Activated CD4-positive, alpha-beta T cell treated with anti-CD3 and anti-CD28 coated beads for 36 hours (primary cell): Measurements from ENCODE around the gene BCS1L. TPM values are rescaled to one million over a fixed set of nuclear protein-coding genes. Genes with fewer than 3 reads are reported as not detected.

Experiments
- ATAC-seq: fragments of 200-7000 bp; cut with Tn5 transposase; one replicate; pipeline ENCODE4 v1.10.0; 2021; ENCODE audit warnings: mild to moderate bottlenecking, moderate library complexity
- CTCF ChIA-PET: fragments of 350-600 bp; sonication (Branson Sonifier 250); formaldehyde crosslinking; loops from one replicate; lab custom pipeline; 2021; ENCODE audit warnings: antibody characterized with exemption; lab: Charles Lee
- POLR2A ChIA-PET: fragments of 350-600 bp; sonication (Branson Sonifier 250); formaldehyde crosslinking; loops from one replicate; lab custom pipeline; 2021; ENCODE audit warnings: antibody characterized with exemption, inconsistent platforms; lab: Charles Lee
- DNase-seq: peaks from one replicate; pipeline ENCODE4 v3.0.0-alpha.2; 2020
- H3K27ac Mint-ChIP-seq: one replicate; pipeline ENCODE4 v1.8.0; 2021; ENCODE audit warnings: mixed read lengths
- H3K27me3 Mint-ChIP-seq: one replicate; pipeline ENCODE4 v1.8.0; 2021; ENCODE audit warnings: mixed read lengths
- H3K36me3 Mint-ChIP-seq: one replicate; pipeline ENCODE4 v1.8.0; 2021; ENCODE audit warnings: low read depth, mixed read lengths
- H3K4me1 Mint-ChIP-seq: one replicate; pipeline ENCODE4 v1.8.0; 2021; ENCODE audit warnings: mixed read lengths
- H3K4me3 Mint-ChIP-seq: one replicate; pipeline ENCODE4 v1.8.0; 2021; ENCODE audit warnings: mild to moderate bottlenecking, moderate library complexity, mixed read lengths
- H3K9me3 Mint-ChIP-seq: one replicate; pipeline ENCODE4 v1.8.0; 2021; ENCODE audit warnings: low read depth, mixed read lengths
- intact Hi-C, 2 experiments: fragments of 100-400 bp; cut with DNase I in 1 of 2; cut with micrococcal nuclease in 1 of 2; formaldehyde crosslinking; loops; one replicate each; pipeline versions ENCODE4 v1.14.2 to v1.15.1; 2022 to 2024; cut with DNase I, micrococcal nuclease
- total RNA-seq, 2 experiments: library from RNA; stranded (reverse); gene quantifications; one replicate each; pipeline ENCODE4 v1.2.3, GENCODE V29; 2021

The BCS1L gene, protein sequence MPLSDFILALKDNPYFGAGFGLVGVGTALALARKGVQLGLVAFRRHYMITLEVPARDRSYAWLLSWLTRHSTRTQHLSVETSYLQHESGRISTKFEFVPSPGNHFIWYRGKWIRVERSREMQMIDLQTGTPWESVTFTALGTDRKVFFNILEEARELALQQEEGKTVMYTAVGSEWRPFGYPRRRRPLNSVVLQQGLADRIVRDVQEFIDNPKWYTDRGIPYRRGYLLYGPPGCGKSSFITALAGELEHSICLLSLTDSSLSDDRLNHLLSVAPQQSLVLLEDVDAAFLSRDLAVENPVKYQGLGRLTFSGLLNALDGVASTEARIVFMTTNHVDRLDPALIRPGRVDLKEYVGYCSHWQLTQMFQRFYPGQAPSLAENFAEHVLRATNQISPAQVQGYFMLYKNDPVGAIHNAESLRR
- total RNA-seq = 10 to 100 TPM; 74.3 to 92.3 TPM

DNA sequence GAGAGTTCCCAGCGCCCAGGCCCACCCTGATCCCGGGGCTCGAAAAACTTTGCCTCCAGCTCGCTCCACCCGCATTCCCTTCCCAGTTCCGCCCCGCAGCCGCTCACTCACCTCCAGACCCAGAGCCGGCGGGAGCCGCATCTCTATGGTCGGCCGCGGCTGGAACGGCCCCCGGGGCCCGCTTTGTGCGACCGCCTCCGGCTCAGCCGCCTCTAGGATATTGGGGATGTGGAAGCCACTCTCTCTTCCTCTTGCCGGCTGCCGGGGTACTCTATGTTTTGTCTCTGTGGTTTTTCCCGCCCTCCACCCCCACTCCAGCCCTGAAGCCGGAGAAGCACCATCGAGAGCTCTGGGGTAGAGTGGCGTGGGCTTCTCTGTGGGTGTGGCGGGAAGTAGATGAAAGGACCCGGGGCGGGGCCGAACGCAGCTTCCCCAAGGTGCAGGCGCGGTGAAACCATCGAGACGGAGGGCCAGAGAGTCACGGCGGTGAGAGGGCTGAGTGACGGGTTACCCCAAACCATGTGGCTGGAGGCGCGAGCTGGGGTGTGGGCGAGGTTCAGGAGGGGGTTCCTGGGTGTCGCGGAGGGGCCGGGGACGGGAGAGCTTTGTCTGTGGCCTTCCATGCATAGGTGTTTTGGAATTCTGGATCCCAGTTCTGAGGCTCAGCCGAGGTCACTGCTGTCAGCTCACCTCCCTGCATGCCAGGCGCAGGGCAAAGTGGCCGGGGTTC is at the start of gene BCS1L, which contains the start of gene ZNF142:
BCS1L (plus strand) TSS at position 426 of the 730 bp plus-strand sequence. CDS start 1,305 bp downstream, outside the sequence.
ZNF142 (minus strand) TSS at position 366 of the 730 bp plus-strand sequence. CDS start 3,194 bp downstream, outside the sequence.
- Mint-ChIP-seq H3K4me1 (peaks cover 35% of the 10 kb centered on the region), H3K9me3 (no peaks in the 10 kb centered on the region), H3K27ac (peak within 1 kb of the TSS; percentile 89), H3K27me3 (no peaks in the 10 kb centered on the region), H3K4me3 (peak within 1 kb of the TSS; percentile 88), H3K36me3 (peaks cover 51% of the 10 kb centered on the region)
- ATAC-seq = peak; percentile 95
- DNase-seq = peak; percentile 98
- intact Hi-C loops = loop anchor here (1.0 to 5.0 kb wide), 14 partner anchors 13 to 728 kb away; partner anchors contain the start of genes CNOT9 (in 2 of the 2), RNF25 (in 2 of the 2), STK36 (in 2 of the 2) and TTLL4 (in 2 of the 2)
- ChIA-PET POLR2A (interaction anchor here (0.6 to 1.4 kb wide), 9 partner anchors 9 to 619 kb away, joined by 3 to 17 read pairs (median 4); partner anchors contain the start of genes RNF25 and STK36), CTCF (interaction anchor here (0.5 to 5.2 kb wide), 16 partner anchors 10 to 462 kb away, joined by 3 to 38 read pairs (median 3); partner anchors contain the start of genes PLCD4, RNF25, STK36 and USP37)

DNA sequence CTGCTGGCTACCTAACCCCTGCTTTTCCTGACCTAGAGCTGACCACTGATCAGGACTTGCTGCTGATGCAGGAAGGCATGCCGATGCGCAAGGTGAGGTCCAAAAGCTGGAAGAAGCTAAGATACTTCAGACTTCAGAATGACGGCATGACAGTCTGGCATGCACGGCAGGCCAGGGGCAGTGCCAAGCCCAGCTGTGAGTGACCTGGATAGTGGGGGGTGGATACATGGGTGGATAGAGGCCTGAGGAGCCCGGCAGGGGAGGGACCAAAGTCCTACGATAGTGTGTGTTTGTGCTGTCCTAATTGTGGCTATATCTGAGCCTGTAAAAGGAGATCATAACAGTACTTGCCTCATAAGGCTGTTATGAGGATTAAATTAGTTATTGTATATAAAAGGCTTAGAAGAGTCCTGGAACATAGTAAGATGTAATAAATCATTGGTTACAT is 43.6 kb upstream of the BCS1L start:
- CTCF ChIA-PET = interaction anchor here (0.9 to 1.3 kb wide), 3 partner anchors 11 to 100 kb away, joined by 3 to 4 read pairs (median 3); no protein-coding TSS in a partner anchor
- H3K27ac Mint-ChIP-seq = no peak overlapping the region
- POLR2A ChIA-PET = interaction anchor here (0.6 kb wide), 1 partner anchor 44 kb away, joined by 3 read pairs; the partner anchor contains the start of genes BCS1L and ZNF142
- ATAC-seq (no peak), DNase-seq (no peak)
- H3K36me3 Mint-ChIP-seq = no peaks in the 10 kb centered on the region
- intact Hi-C loops = no loop called here
- no peaks in the 10 kb centered on the region for H3K9me3 Mint-ChIP-seq
- H3K4me1 Mint-ChIP-seq = no peaks in the 10 kb centered on the region
- H3K27me3 Mint-ChIP-seq = peaks cover 2% of the 10 kb centered on the region
- no peak overlapping the region for H3K4me3 Mint-ChIP-seq

- POLR2A ChIA-PET = no interaction called here
- no peaks in the 10 kb centered on the region for H3K4me1 Mint-ChIP-seq
- DNase-seq (no peak), ATAC-seq (no peak)
- CTCF ChIA-PET = interaction anchor here (0.6 kb wide), 1 partner anchor 659 kb away, joined by 3 read pairs; no protein-coding TSS in a partner anchor
- H3K4me3 Mint-ChIP-seq = no peak overlapping the region
- H3K27me3 Mint-ChIP-seq = no peaks in the 10 kb centered on the region
- H3K27ac Mint-ChIP-seq = no peak overlapping the region
- intact Hi-C loops = no loop called here
- no peaks in the 10 kb centered on the region for H3K9me3 Mint-ChIP-seq
- H3K36me3 Mint-ChIP-seq = no peaks in the 10 kb centered on the region
These were observed 41.2 kb upstream of the BCS1L start for GRCh38 chr2:218618102-218618860.

DNA sequence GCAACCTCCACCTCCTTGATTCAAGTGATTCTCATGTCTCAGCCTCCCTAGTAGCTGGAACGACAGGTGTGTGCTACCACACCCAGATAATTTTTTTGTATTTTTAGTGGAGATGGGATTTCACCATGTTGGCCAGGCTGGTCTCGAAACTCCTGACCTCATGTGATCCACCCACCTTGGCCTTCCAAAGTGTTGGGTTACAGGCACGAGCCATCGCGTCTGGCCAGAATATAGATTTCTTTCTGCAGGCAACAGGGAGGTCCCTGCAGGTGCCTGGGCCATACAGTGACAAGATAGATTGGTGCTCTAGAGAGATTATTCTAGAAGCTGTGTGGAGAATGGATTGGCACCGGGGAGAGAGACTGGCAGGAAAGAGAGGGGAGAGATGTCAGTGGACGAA is 38.5 kb upstream of the BCS1L start:
- Mint-ChIP-seq H3K4me3 (no peak overlapping the region), H3K27me3 (no peaks in the 10 kb centered on the region), H3K9me3 (no peaks in the 10 kb centered on the region), H3K27ac (no peak overlapping the region), H3K4me1 (no peaks in the 10 kb centered on the region), H3K36me3 (no peaks in the 10 kb centered on the region)
- DNase-seq (no peak), ATAC-seq (no peak)
- ChIA-PET POLR2A (no interaction called here), CTCF (no interaction called here)
- intact Hi-C loops = no loop called here

- Mint-ChIP-seq H3K27ac (no peak overlapping the region), H3K27me3 (no peaks in the 10 kb centered on the region), H3K4me1 (no peaks in the 10 kb centered on the region), H3K4me3 (no peak overlapping the region), H3K36me3 (no peaks in the 10 kb centered on the region), H3K9me3 (no peaks in the 10 kb centered on the region)
- ATAC-seq = no peak
- ChIA-PET CTCF (interaction anchor here (0.6 kb wide), 1 partner anchor 463 kb away, joined by 3 read pairs; no protein-coding TSS in a partner anchor), POLR2A (no interaction called here)
- no peak for DNase-seq
- intact Hi-C loops = no loop called here
These were observed 36.7 kb upstream of the BCS1L start for GRCh38 chr2:218622606-218623365.

- ChIA-PET POLR2A (no interaction called here), CTCF (interaction anchor here (0.6 kb wide), 1 partner anchor 463 kb away, joined by 3 read pairs; no protein-coding TSS in a partner anchor)
- ATAC-seq (no peak), DNase-seq (no peak)
- peaks cover 3% of the 10 kb centered on the region for H3K4me1 Mint-ChIP-seq
- H3K36me3 Mint-ChIP-seq = no peaks in the 10 kb centered on the region
- no peaks in the 10 kb centered on the region for H3K9me3 Mint-ChIP-seq
- no peak overlapping the region for H3K4me3 Mint-ChIP-seq
- no peak overlapping the region for H3K27ac Mint-ChIP-seq
- no peaks in the 10 kb centered on the region for H3K27me3 Mint-ChIP-seq
- intact Hi-C loops = no loop called here
These were observed 36.1 kb upstream of the BCS1L start for GRCh38 chr2:218623366-218623705.

GRCh38 chr2:218626369-218626768 is 33.1 kb upstream of the BCS1L start:
- no peak for DNase-seq
- ChIA-PET CTCF (interaction anchor here (0.7 to 1.2 kb wide), 2 partner anchors 10 to 23 kb away, joined by 3 to 4 read pairs; no protein-coding TSS in a partner anchor), POLR2A (no interaction called here)
- Mint-ChIP-seq H3K4me1 (peaks cover 3% of the 10 kb centered on the region), H3K4me3 (no peak overlapping the region), H3K27me3 (no peaks in the 10 kb centered on the region), H3K36me3 (no peaks in the 10 kb centered on the region), H3K9me3 (no peaks in the 10 kb centered on the region), H3K27ac (no peak overlapping the region)
- intact Hi-C loops = no loop called here
- no peak for ATAC-seq

DNA sequence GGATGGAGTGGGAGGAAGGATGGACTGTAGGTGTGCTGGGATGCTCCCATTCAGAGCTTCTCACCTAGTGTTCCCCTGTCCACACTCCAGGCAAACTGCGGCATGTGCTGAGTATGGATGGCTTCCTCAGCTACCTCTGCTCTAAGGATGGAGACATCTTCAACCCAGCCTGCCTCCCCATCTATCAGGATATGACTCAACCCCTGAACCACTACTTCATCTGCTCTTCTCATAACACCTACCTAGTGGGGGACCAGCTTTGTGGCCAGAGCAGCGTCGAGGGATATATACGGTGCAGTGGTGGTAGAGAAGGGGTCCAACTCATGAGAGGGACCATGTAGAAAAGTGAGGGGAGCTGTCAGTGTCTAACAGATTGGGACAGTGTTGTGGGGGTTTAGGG is 31.5 kb upstream of the BCS1L start:
- peaks cover 3% of the 10 kb centered on the region for H3K4me1 Mint-ChIP-seq
- ChIA-PET CTCF (interaction anchor here (0.8 to 1.7 kb wide), 3 partner anchors 20 to 116 kb away, joined by 3 to 6 read pairs (median 5); no protein-coding TSS in a partner anchor), POLR2A (no interaction called here)
- no peak overlapping the region for H3K4me3 Mint-ChIP-seq
- DNase-seq = no peak
- H3K27me3 Mint-ChIP-seq = no peaks in the 10 kb centered on the region
- no peak overlapping the region for H3K27ac Mint-ChIP-seq
- no peaks in the 10 kb centered on the region for H3K36me3 Mint-ChIP-seq
- no peaks in the 10 kb centered on the region for H3K9me3 Mint-ChIP-seq
- intact Hi-C loops = no loop called here
- ATAC-seq = no peak

- DNase-seq (no peak), ATAC-seq (no peak)
- Mint-ChIP-seq H3K36me3 (peaks cover 14% of the 10 kb centered on the region), H3K4me1 (peaks cover 3% of the 10 kb centered on the region), H3K27me3 (no peaks in the 10 kb centered on the region), H3K4me3 (no peak overlapping the region), H3K9me3 (no peaks in the 10 kb centered on the region), H3K27ac (no peak overlapping the region)
- POLR2A ChIA-PET = no interaction called here
- CTCF ChIA-PET = interaction anchor here (0.6 to 1.2 kb wide), 2 partner anchors 13 to 294 kb away, joined by 3 to 4 read pairs; no protein-coding TSS in a partner anchor
- intact Hi-C loops = no loop called here
These were observed 27.6 kb upstream of the BCS1L start for GRCh38 chr2:218631837-218632236.

DNA sequence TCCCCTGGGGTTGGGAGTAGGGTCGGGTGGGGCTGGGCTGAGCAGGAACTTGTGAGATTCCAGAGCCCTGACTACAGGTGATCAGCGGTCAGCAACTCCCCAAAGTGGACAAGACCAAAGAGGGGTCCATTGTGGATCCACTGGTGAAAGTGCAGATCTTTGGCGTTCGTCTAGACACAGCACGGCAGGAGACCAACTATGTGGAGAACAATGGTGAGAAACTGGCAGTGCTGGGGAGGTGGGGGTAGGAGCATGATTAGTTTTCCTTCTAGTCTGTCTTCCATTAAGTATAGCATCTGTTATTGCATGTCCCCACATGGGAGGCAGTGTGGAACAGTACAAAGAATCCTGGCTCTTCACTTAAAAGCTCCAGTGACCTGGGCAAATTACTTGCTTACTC is 23.8 kb upstream of the BCS1L start:
- Mint-ChIP-seq H3K27ac (no peak overlapping the region), H3K9me3 (no peaks in the 10 kb centered on the region), H3K27me3 (no peaks in the 10 kb centered on the region), H3K4me1 (no peaks in the 10 kb centered on the region), H3K36me3 (peaks cover 46% of the 10 kb centered on the region), H3K4me3 (no peak overlapping the region)
- CTCF ChIA-PET = interaction anchor here (0.6 kb wide), 2 partner anchors 164 to 788 kb away, joined by 3 read pairs; no protein-coding TSS in a partner anchor
- DNase-seq = no peak
- intact Hi-C loops = no loop called here
- no peak for ATAC-seq
- POLR2A ChIA-PET = interaction anchor here (0.6 kb wide), 1 partner anchor 20 kb away, joined by 8 read pairs; no protein-coding TSS in a partner anchor
